Activated naive CD8-positive, alpha-beta T cell treated with anti-CD3 and anti-CD28 coated beads, Interleukin-2, amount 10 ng/mL, durations not matched to agents 7 days and 5 days (primary cell): Measurements from ENCODE around the gene CDH8. TPM values are rescaled to one million over a fixed set of nuclear protein-coding genes. Genes with fewer than 3 reads are reported as not detected.

Experiments
- ATAC-seq: fragments of 150-1000 bp; cut with Tn5 transposase; one replicate; pipeline ENCODE4 v1.10.0; 2021; ENCODE audit warnings: low read depth, moderate library complexity
- POLR2A ChIA-PET: fragments of 350-600 bp; sonication (Branson Sonifier 250); formaldehyde crosslinking; loops from one replicate; lab custom pipeline; 2021; ENCODE audit warnings: antibody characterized with exemption; lab: Charles Lee
- DNase-seq: peaks from one replicate; pipeline ENCODE4 v3.0.0; 2021
- H3K27ac Mint-ChIP-seq: one replicate; pipeline ENCODE4 v1.8.0; 2022; ENCODE audit warnings: mild to moderate bottlenecking, mixed read lengths
- H3K27me3 Mint-ChIP-seq: one replicate; pipeline ENCODE4 v1.8.0; 2022; ENCODE audit warnings: mild to moderate bottlenecking, moderate library complexity, mixed read lengths
- H3K36me3 Mint-ChIP-seq: one replicate; pipeline ENCODE4 v1.8.0; 2021; ENCODE audit warnings: mild to moderate bottlenecking, mixed read lengths
- H3K4me1 Mint-ChIP-seq: one replicate; pipeline ENCODE4 v1.8.0; 2021; ENCODE audit warnings: mixed read lengths
- H3K4me3 Mint-ChIP-seq: one replicate; pipeline ENCODE4 v1.8.0; 2022; ENCODE audit warnings: mild to moderate bottlenecking, moderate library complexity, mixed read lengths
- H3K9me3 Mint-ChIP-seq: one replicate; pipeline ENCODE4 v1.8.0; 2021; ENCODE audit warnings: mixed read lengths
- total RNA-seq, 2 experiments: library from RNA; stranded (reverse); gene quantifications; one replicate each; pipeline ENCODE4 v1.2.3, GENCODE V29; 2021

CDH8 gene
- total RNA-seq, 2 experiments from 2014 or later, result 0.62 TPM; not detected in 1

GRCh38 chr16:61644736-61645135 is 391.5 kb downstream of the CDH8 start:
- Mint-ChIP-seq H3K4me1 (no peaks in the 10 kb centered on the region), H3K27me3 (no peaks in the 10 kb centered on the region), H3K9me3 (peaks cover 4% of the 10 kb centered on the region), H3K36me3 (no peaks in the 10 kb centered on the region), H3K4me3 (no peak overlapping the region), H3K27ac (no peak overlapping the region)
- no peak for DNase-seq
- no peak for ATAC-seq
- POLR2A ChIA-PET, result no interaction called here

- Mint-ChIP-seq H3K27ac (no peak overlapping the region), H3K4me1 (no peaks in the 10 kb centered on the region), H3K9me3 (peaks cover 2% of the 10 kb centered on the region), H3K36me3 (no peaks in the 10 kb centered on the region), H3K4me3 (no peak overlapping the region), H3K27me3 (no peaks in the 10 kb centered on the region)
- DNase-seq, result no peak
- no peak for ATAC-seq
- POLR2A ChIA-PET, result no interaction called here
These were observed 418.9 kb downstream of the CDH8 start for GRCh38 chr16:61617219-61617783.

- Mint-ChIP-seq H3K27ac (no peak overlapping the region), H3K9me3 (peaks cover 2% of the 10 kb centered on the region)
These were observed 420.1 kb downstream of the CDH8 start for GRCh38 chr16:61616088-61616487.

GRCh38 chr16:61611847-61612491 is 424.3 kb downstream of the CDH8 start:
- no peaks in the 10 kb centered on the region for H3K4me1 Mint-ChIP-seq
- POLR2A ChIA-PET, result no interaction called here
- DNase-seq (no peak), ATAC-seq (no peak)
- no peaks in the 10 kb centered on the region for H3K36me3 Mint-ChIP-seq
- no peaks in the 10 kb centered on the region for H3K27me3 Mint-ChIP-seq
- H3K27ac Mint-ChIP-seq, result no peak overlapping the region
- peaks cover 4% of the 10 kb centered on the region for H3K9me3 Mint-ChIP-seq
- no peak overlapping the region for H3K4me3 Mint-ChIP-seq

More at GRCh38 chr16:61616088-61616487, 420.1 kb downstream of the CDH8 start:
- no peaks in the 10 kb centered on the region for H3K27me3 Mint-ChIP-seq
- no peaks in the 10 kb centered on the region for H3K4me1 Mint-ChIP-seq
- POLR2A ChIA-PET, result no interaction called here
- DNase-seq (no peak), ATAC-seq (no peak)
- H3K4me3 Mint-ChIP-seq, result no peak overlapping the region
- H3K36me3 Mint-ChIP-seq, result no peaks in the 10 kb centered on the region

GRCh38 chr16:61606581-61606980 is 429.7 kb downstream of the CDH8 start:
- no peak overlapping the region for H3K27ac Mint-ChIP-seq
- H3K4me1 Mint-ChIP-seq, result no peaks in the 10 kb centered on the region
- no peak overlapping the region for H3K4me3 Mint-ChIP-seq
- H3K27me3 Mint-ChIP-seq, result no peaks in the 10 kb centered on the region
- H3K9me3 Mint-ChIP-seq, result peaks cover 8% of the 10 kb centered on the region
- ATAC-seq, result no peak
- POLR2A ChIA-PET, result no interaction called here
- no peak for DNase-seq
- H3K36me3 Mint-ChIP-seq, result no peaks in the 10 kb centered on the region
